ENCODE results near the gene NUBPL.

DNA sequence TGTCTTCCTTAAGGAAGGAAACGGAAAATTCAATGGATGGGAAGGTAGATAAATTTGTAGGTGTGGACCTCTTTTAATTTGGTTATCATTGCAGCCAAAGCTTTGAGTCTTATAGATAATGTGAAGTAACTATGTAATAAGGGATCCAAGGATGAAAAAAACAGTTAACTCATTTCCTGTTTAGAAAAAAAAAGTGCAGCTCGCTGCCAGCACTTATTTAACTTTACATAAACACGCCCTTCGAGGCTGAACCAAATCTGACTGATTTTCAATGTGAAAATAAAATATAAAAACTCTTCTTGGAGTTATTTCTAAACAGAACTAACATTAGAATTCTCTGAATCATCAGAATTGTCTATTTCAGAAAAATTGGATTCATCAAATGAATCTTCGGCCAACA, 7.0 kb downstream of the NUBPL start:
- TF ChIP-seq, protein P1, sequence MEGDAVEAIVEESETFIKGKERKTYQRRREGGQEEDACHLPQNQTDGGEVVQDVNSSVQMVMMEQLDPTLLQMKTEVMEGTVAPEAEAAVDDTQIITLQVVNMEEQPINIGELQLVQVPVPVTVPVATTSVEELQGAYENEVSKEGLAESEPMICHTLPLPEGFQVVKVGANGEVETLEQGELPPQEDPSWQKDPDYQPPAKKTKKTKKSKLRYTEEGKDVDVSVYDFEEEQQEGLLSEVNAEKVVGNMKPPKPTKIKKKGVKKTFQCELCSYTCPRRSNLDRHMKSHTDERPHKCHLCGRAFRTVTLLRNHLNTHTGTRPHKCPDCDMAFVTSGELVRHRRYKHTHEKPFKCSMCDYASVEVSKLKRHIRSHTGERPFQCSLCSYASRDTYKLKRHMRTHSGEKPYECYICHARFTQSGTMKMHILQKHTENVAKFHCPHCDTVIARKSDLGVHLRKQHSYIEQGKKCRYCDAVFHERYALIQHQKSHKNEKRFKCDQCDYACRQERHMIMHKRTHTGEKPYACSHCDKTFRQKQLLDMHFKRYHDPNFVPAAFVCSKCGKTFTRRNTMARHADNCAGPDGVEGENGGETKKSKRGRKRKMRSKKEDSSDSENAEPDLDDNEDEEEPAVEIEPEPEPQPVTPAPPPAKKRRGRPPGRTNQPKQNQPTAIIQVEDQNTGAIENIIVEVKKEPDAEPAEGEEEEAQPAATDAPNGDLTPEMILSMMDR (IDR thresholded peaks at IDR 0.05) = no peak
- TF ChIP-seq EP300 (IDR thresholded peaks at IDR 0.05) = no peak
- TF ChIP-seq POLR2A (IDR thresholded peaks at IDR 0.05) = no peak
